ENCODE data around the gene TBC1D22A. TPM values are rescaled to one million over a fixed set of nuclear protein-coding genes. Genes with fewer than 3 reads are reported as not detected.

TBC1D22A gene
- total and polyA plus RNA-seq, 4 donors = 4.1 to 12.4 (median 8.4) TPM

DNA sequence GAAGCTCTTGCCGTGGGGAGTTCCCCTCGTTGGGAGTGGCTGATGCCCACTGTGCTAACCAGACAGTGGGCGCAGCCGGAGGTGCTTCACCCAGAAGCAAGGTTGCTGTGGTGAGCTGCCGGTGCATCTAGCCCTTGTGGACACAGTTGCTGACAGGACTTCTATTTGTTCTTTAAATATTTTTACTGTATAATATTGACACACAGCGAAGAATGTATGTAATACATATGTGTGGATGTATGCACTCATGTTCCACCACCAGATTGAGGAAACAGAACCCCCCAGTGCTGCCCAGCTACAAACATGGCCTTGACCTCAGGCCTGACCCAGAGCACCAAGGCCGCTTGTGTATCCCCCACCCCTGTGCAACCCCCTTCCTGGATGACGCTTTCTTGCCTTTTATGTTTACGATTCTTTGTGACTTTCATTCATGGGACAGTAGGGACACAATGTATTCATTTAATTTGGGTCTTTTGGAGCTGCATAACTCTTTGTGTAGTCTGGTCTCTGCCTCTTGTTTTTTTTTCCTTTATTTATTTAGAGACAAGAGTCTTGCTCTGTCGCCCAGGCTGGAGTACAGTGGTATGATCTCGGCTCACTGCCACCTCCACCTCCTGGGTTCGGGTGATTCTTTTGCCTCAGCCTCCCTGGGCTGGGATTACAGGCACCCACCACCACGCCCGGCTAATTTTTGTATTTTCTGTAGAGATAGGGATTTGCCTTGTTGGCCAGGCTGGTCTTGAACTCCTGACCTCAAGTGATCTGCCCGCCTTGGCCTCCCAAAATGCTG is 132.6 kb downstream of the TBC1D22A start:
- H3K36me3 ChIP-seq (ENCODE audit: control insufficient read depth in 4 of 4, insufficient read depth in 3 of 4, low read depth in 1 of 4, low read length in 3 of 4) = peaks cover 3 to 14% (median 9%) of the 10 kb centered on the region in 4 donors
- no peak for DNase-seq (ENCODE audit: low spot score)
- H3K9me3 ChIP-seq (ENCODE audit: control insufficient read depth in 4 of 4, low read length in 3 of 4) = no peaks in the 10 kb centered on the region

DNA sequence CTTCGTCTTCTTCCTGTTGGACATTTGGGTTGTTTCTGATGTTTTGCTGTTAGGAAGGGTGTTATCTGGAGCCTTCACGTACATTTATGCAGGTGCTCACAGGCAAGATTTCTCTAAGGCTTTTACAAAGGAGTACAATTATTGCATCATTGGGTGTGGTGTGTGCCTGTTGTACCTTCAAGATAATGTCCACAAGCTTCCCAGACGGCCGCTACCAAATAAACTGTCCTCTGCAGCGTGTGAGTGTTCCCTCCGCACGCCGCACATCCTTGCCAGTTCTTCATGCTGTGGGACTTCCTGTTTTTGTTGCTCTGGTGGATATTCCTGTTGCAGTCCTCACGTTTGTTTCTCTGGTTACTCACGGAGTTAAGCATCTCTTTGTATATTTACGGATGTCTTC is 133.3 kb downstream of the TBC1D22A start:
- Histone ChIP-seq H3K4me1 (ENCODE audit: control insufficient read depth in 4 of 4, insufficient read depth in 4 of 4, low read length in 3 of 4) (no peaks in the 10 kb centered on the region), H3K4me3 (ENCODE audit: low read depth in 1 of 3, low read length in 3 of 3) (no peak overlapping the region), H3K27me3 (ENCODE audit: control insufficient read depth in 4 of 4, insufficient read depth in 4 of 4, low read length in 3 of 4) (no peaks in the 10 kb centered on the region), H3K27ac (ENCODE audit: low read depth in 1 of 2, low read length in 2 of 2) (no peak overlapping the region), H3K9ac (ENCODE audit: low read depth in 1 of 2, low read length in 2 of 2) (no peak overlapping the region), H3K9me3 (ENCODE audit: control insufficient read depth in 4 of 4, low read length in 3 of 4) (no peaks in the 10 kb centered on the region), H3K36me3 (ENCODE audit: control insufficient read depth in 4 of 4, insufficient read depth in 3 of 4, low read depth in 1 of 4, low read length in 3 of 4) (peaks cover 3 to 14% (median 9%) of the 10 kb centered on the region in 4 donors)
- no peak for TF ChIP-seq TAF1 (conservative IDR thresholded peaks at IDR 0.05)
- TF ChIP-seq RAD21 (IDR thresholded peaks at IDR 0.05) = peak in 1 of 2 donors; percentile 8
- DNase-seq (ENCODE audit: low spot score) = no peak
- WGBS = 72% methylated on average over 11 of the region's 11 CpGs

More for the DNA sequence above, 132.6 kb downstream of the TBC1D22A start:
- no peak overlapping the region for H3K9ac ChIP-seq (ENCODE audit: low read depth in 1 of 2, low read length in 2 of 2)
- no peaks in the 10 kb centered on the region for H3K27me3 ChIP-seq (ENCODE audit: control insufficient read depth in 4 of 4, insufficient read depth in 4 of 4, low read length in 3 of 4)
- no peak overlapping the region for H3K4me3 ChIP-seq (ENCODE audit: low read depth in 1 of 3, low read length in 3 of 3)
- H3K4me1 ChIP-seq (ENCODE audit: control insufficient read depth in 4 of 4, insufficient read depth in 4 of 4, low read length in 3 of 4) = no peaks in the 10 kb centered on the region
- TF ChIP-seq TAF1 (conservative IDR thresholded peaks at IDR 0.05) = no peak
- TF ChIP-seq RAD21 (IDR thresholded peaks at IDR 0.05) = no peak
- no peak for TF ChIP-seq NR2F2 (IDR thresholded peaks at IDR 0.05)
- TF ChIP-seq ZBTB33 (IDR thresholded peaks at IDR 0.05) = no peak
- no peak for TF ChIP-seq GABPA (IDR thresholded peaks at IDR 0.05 in 1 of 2, conservative IDR thresholded peaks at IDR 0.05 in 1 of 2)
- no peak for TF ChIP-seq JUND (IDR thresholded peaks at IDR 0.05)
- TF ChIP-seq FOXA2 (IDR thresholded peaks at IDR 0.05) = no peak
- no peak for TF ChIP-seq REST (IDR thresholded peaks at IDR 0.05)
- no peak overlapping the region for H3K27ac ChIP-seq (ENCODE audit: low read depth in 1 of 2, low read length in 2 of 2)
- 94% methylated on average over 15 of the region's 15 CpGs for WGBS

- Histone ChIP-seq H3K4me3 (ENCODE audit: low read depth in 1 of 3, low read length in 3 of 3) (no peak overlapping the region), H3K4me1 (ENCODE audit: control insufficient read depth in 4 of 4, insufficient read depth in 4 of 4, low read length in 3 of 4) (no peaks in the 10 kb centered on the region), H3K9ac (ENCODE audit: low read depth in 1 of 2, low read length in 2 of 2) (no peak overlapping the region), H3K36me3 (ENCODE audit: control insufficient read depth in 4 of 4, insufficient read depth in 3 of 4, low read depth in 1 of 4, low read length in 3 of 4) (peaks cover 2 to 14% (median 8%) of the 10 kb centered on the region in 4 donors), H3K27ac (ENCODE audit: low read depth in 1 of 2, low read length in 2 of 2) (no peak overlapping the region), H3K27me3 (ENCODE audit: control insufficient read depth in 4 of 4, insufficient read depth in 4 of 4, low read length in 3 of 4) (no peaks in the 10 kb centered on the region), H3K9me3 (ENCODE audit: control insufficient read depth in 4 of 4, low read length in 3 of 4) (no peaks in the 10 kb centered on the region)
- WGBS = 86% methylated on average over 4 of the region's 4 CpGs
- no peak for DNase-seq (ENCODE audit: low spot score)
- TF ChIP-seq FOXA1 (IDR thresholded peaks at IDR 0.05) = no peak
- TF ChIP-seq MAX (IDR thresholded peaks at IDR 0.05) = no peak
- no peak for TF ChIP-seq HNF4G (IDR thresholded peaks at IDR 0.05)
- TF ChIP-seq HNF4A (conservative IDR thresholded peaks at IDR 0.05) = no peak
- TF ChIP-seq ATF3 (IDR thresholded peaks at IDR 0.05) = no peak
- no peak for TF ChIP-seq RAD21 (IDR thresholded peaks at IDR 0.05)
These were observed 133.7 kb downstream of the TBC1D22A start for GRCh38 chr22:46896166-46896565.
